GM13977 (cell line): ENCODE data around the gene MAN1C1.
A peak's percentile ranks its signal among the peaks of the same experiment; 100 is the strongest.

Experiments used
- DNase-seq: peaks from one replicate; pipeline ENCODE4 v3.0.0; 2012; ENCODE audit warnings: low spot score
- in situ Hi-C: fragments of 300-500 bp; cut with MboI; formaldehyde crosslinking; loops from one replicate; pipeline ENCODE4 v1.12.0; 2022; ENCODE audit warnings: low sequenced_read_pairs, low pct_unique_long_range_greater_than_20kb, mixed read lengths, inconsistent platforms; ENCODE audit not compliant: unreplicated experiment
- TF ChIP-seq, protein P1 (sequence below): IDR thresholded peaks from 2 replicates; pipeline ENCODE4 v1.5.1; 2012; ENCODE audit warnings: mild to moderate bottlenecking, control low read depth; ENCODE audit not compliant: insufficient read depth; ENCODE audit errors: extremely low read depth, missing control alignments

Gene MAN1C1

GRCh38 chr1:25793585-25794170 is 177.1 kb downstream of the MAN1C1 start:
- no peak for DNase-seq
- in situ Hi-C loops, result no loop called here
- TF ChIP-seq, protein P1, sequence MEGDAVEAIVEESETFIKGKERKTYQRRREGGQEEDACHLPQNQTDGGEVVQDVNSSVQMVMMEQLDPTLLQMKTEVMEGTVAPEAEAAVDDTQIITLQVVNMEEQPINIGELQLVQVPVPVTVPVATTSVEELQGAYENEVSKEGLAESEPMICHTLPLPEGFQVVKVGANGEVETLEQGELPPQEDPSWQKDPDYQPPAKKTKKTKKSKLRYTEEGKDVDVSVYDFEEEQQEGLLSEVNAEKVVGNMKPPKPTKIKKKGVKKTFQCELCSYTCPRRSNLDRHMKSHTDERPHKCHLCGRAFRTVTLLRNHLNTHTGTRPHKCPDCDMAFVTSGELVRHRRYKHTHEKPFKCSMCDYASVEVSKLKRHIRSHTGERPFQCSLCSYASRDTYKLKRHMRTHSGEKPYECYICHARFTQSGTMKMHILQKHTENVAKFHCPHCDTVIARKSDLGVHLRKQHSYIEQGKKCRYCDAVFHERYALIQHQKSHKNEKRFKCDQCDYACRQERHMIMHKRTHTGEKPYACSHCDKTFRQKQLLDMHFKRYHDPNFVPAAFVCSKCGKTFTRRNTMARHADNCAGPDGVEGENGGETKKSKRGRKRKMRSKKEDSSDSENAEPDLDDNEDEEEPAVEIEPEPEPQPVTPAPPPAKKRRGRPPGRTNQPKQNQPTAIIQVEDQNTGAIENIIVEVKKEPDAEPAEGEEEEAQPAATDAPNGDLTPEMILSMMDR, result no peak

DNA sequence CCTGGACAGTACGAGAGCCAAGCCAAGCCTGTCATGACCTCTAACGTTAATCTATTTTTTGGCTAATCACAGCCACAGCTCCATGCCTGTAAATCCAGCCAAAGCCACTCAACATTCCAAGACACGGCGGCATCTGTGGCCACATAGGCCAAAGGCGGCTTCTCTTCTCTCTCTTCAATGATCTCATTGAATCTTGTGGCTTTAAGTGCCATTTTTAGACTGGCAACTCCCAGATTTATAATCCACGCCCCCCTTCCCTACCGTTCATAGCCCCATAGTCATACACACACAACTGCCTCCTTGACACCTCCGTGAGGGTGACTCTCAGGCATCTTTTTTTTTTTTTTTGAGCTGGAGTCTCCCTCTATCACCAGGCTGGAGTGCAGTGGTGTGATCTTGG is 177.7 kb downstream of the MAN1C1 start:
- no peak for DNase-seq
- in situ Hi-C loops, result no loop called here
- TF ChIP-seq, protein P1, result no peak

GRCh38 chr1:25795211-25795610 is 178.6 kb downstream of the MAN1C1 start:
- in situ Hi-C loops, result no loop called here
- DNase-seq, result no peak
- TF ChIP-seq, protein P1, result no peak

GRCh38 chr1:25795946-25796810 is 179.6 kb downstream of the MAN1C1 start:
- TF ChIP-seq, protein P1, result no peak
- no peak for DNase-seq
- in situ Hi-C loops, result no loop called here

DNA sequence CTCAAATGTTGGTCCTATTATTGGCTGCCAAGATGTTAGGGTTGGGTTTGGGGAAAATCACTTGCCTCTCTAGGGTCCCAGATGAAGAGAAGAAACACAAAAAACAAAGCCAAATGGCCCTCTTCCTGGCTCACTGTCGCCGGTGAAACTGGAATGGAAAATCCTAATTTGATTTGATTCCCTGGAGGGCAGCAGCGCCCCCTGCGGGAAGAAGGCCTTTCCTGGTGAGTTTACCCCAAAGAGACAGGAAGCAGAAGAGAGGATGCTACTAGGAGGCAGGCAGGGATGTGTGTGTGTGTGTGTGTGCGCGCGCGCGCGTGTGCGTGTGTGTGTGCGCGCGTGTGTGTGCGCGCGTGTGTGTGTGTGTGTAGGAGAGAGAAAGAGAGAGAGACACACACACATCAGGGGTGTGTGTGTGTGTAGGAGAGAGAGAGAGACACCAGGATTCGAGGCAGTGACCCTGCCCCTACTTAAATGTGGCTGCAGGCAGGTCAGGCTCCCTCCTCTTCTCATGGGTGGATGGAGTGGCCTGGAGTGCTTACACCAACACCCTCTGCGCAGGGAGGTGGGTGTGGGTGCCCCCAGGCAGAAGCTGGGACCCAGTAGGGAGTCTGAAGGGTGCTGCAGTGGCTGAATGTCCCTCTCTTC is 180.3 kb downstream of the MAN1C1 start:
- in situ Hi-C loops, result no loop called here

GRCh38 chr1:25797939-25798338 is 181.3 kb downstream of the MAN1C1 start:
- no peak for DNase-seq
- TF ChIP-seq, protein P1, result peak; percentile 16
- in situ Hi-C loops, result no loop called here

More for the DNA sequence above, 180.3 kb downstream of the MAN1C1 start:
- peak; percentile 73 for DNase-seq
- TF ChIP-seq, protein P1, result peak; percentile 84
